CD4-positive, alpha-beta T cell treated with Interleukin-1 beta for 1 hour (primary cell): ENCODE data around the gene ZNF77.
"Not testable (repeated sequence)": the region's sequence is repeated elsewhere in the genome, so short reads cannot be mapped to it uniquely, and the experiment has no call there.

ENCODE experiments used
- DNase-seq, 2 donors: peaks; one replicate each; pipeline ENCODE4 v3.0.0-alpha.2; 2020 to 2022

Gene ZNF77

DNA sequence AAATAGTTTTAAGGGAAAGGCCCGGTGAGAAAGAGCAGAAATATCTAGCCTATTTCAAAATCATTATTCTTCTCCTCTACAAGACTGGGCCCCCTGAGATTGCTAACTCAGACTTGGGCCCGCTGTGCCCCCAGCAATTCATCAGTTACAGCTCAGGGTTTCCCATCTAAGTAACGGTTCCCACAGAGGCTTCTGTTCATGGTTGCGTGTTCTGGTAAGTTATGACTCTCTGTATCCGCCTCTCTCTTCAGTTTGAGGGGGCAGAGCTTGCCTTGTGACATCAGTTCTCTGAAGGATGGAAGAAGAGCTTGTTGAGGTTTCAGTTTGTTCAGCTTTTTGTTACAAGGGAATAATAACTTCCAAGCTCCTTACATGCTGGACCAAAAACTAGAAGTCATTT, 32.5 kb downstream of the ZNF77 start:
- DNase-seq, result no peak

GRCh38 chr19:2906631-2907195, 38.1 kb downstream of the ZNF77 start:
- no peak for DNase-seq

GRCh38 chr19:2905918-2906519, 38.8 kb downstream of the ZNF77 start:
- DNase-seq, result no peak

DNA sequence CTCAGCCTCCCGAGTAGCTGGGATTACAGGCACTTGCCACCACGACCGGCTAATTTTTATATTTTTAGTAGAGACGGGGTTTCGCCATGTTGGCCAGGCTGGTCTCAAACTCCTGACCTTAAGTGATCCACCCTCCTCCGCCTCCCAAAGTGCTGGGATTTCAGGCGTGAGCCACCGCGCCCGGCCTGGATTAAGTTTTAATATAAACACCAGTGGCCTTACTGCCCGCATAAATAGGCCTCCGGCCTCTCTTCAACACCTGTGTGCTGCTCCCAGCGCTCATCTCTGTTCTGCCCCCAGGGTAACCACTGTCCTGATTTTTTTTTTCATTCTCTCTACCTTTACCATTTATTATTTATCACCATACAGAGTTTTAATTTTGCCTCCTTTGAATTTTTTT, 41.4 kb downstream of the ZNF77 start:
- DNase-seq, result not testable (repeated sequence)

DNA sequence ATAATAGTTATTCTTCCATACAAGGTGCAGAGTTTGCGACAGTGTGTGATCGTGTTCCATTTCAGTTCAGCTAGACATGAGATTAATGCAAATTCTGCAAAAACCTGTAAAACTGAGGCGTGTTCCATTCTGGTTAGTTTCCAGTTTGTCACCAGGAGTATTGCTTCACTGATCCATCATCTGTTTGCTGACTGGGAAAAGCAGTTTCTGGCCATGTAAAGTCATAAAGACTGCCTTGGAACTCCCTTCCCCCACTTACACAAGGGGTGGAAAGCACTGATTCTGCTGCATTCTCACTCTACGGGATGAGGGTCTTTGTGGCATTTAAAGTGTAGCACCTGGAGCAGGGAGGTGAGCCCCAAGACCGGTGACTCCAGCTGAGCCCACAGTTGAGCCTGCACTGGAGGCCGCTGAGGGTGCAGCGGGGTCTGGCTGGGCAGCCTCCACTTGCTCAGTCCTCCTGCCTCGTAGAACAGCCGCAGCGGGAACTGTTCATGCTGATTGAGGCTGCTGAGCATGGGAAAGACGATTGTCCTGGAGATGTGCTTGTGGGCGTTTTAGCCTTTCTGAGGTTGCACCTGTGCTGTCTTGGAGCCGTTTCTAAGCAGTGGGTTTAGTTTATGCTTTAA, 42.1 kb downstream of the ZNF77 start:
- DNase-seq, result no peak

DNA sequence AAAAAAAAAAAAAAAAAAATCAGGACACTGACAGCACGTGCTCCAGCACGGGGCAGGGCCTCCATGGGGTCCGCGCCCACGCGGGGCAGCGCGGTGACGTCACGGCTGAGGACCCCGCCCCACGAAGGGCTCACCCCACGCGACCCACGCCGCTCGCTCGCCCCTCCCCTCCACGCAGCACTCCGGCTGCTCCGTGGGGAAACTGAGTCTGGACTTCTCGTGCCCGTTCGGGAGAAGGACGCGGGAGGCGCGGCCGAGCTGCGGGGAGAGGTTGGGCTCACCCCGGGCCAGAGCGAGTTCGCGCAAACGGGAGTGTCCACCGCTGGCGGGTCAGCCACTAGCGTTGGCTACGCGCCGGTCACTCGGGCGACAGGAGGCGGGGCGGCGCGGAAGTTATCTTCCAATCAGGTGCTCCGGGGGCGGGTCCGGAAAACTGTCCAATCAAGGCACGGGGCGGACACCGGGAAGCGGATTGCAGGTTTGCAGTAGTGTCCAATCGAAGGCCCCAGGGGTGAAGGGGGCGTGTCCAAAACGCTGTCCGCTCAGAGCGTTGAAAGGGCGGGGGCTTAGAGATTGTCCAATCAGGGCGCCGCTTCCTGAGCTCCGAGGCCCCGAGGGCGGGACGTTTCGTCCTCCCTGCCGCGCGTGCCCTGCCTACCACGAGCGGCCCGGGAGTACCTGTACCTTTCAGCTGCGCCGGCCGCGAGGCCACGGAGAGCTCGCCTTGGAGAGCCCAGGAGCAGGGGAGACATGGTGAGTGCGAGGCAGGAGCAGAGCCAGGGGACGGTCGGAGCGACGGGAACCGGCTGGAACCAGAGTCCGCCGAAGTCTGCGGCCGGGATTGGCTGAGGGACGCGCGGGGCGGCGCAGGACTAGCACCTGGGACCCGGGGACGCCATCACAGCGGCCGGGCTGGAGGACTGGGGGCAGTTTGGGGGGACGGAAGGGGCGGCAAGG, 44.2 kb downstream of the ZNF77 start, which contains the start of gene ZNF57:
Gene ZNF57, plus strand, starts transcription at position 633 of the 957 bp plus-strand sequence. Its CDS starts 118 bp downstream, at position 751.
- peak; percentile 97 to 98 for DNase-seq

DNA sequence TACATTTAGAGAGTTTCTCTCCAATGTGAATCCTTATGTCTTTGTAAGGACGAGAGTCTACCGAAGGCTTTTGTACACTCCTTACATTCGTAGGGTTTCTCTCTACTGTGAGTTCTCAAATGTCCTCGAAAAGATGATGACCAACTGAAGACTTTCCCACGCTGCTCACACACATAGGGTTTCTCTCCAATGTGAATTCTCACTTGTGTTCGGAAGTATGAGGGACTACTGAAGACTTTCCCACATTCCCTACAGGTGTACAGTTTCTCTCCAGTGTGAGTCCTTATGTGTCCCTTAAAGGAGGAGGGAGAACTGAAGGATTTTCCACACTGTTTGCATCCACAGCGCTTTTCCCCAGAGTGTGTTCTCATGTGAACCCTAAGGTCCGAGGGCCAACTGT, 48.1 kb downstream of the ZNF77 start:
- DNase-seq, result no peak

- DNase-seq, result not testable (repeated sequence)
Measured at GRCh38 chr19:2890531-2890930, 54.2 kb downstream of the ZNF77 start.

- peak; percentile 66 to 86 for DNase-seq
Measured at GRCh38 chr19:2888731-2889224, 56.0 kb downstream of the ZNF77 start.

GRCh38 chr19:2887391-2887914, 57.3 kb downstream of the ZNF77 start:
- DNase-seq, result peak in 1 of 2 donors; percentile 48

DNA sequence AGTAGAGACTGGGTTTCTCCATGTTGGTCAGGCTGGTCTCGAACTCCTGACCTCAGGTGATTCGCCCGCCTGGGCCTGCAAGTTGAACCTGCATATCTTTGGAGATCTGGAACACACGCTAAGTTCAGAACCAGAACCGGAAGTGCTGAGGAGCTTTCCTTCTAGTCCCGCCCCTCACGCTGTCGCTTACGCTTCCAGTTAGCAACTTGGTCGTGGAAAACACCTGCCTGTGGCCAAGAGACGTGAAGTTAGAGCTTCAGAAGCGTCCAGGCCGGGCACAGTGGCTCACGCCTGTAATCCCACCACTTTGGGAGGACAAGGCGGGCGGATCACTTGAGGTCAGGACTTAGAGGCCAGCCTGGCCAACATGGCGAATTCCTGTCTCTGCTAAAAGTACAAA, 59.0 kb downstream of the ZNF77 start:
- DNase-seq, result no peak

- no peak for DNase-seq
Measured at GRCh38 chr19:2883686-2884439, 60.9 kb downstream of the ZNF77 start.
